ENCODE results near the gene PKHD1.
"Not testable (repeated sequence)": the region's sequence is repeated elsewhere in the genome, so short reads cannot be mapped to it uniquely, and the experiment has no call there.

The PKHD1 gene

GRCh38 chr6:51913265-51913664 lies 174.1 kb downstream of the PKHD1 start:
- no peak for DNase-seq

GRCh38 chr6:51910851-51911250 lies 176.6 kb downstream of the PKHD1 start:
- DNase-seq = no peak

GRCh38 chr6:51908243-51908642 lies 179.2 kb downstream of the PKHD1 start:
- DNase-seq = no peak

- DNase-seq = no peak
These were observed 185.3 kb downstream of the PKHD1 start for GRCh38 chr6:51901766-51902764.

GRCh38 chr6:51893366-51893765 lies 194.0 kb downstream of the PKHD1 start:
- no peak for DNase-seq

DNA sequence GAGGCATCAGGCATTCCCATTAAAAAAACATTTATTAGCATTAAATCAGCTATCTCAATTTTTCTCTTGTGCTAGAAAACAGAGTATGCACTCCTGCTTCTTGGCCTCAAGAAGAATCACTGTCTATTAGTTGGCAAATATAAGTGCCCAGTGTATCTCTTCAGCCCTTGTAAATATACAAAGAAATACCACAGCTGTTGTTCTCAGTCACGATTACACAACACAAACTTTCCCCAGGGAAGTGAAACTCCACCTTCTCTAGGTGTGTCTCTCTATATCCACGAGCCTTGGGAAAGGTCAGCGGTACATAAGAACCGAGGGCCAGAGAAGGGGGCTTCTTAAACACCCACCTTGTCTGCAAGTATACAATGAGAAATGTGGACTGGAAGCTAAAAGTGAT lies 194.7 kb downstream of the PKHD1 start:
- no peak for DNase-seq

GRCh38 chr6:51892339-51892738 lies 195.1 kb downstream of the PKHD1 start:
- no peak for DNase-seq

GRCh38 chr6:51891784-51892183 lies 195.6 kb downstream of the PKHD1 start:
- DNase-seq = no peak

- DNase-seq = no peak
These were observed 199.6 kb downstream of the PKHD1 start for GRCh38 chr6:51887859-51888258.

GRCh38 chr6:51885957-51886356 lies 201.5 kb downstream of the PKHD1 start:
- no peak for DNase-seq

- no peak for DNase-seq
These were observed 218.6 kb downstream of the PKHD1 start for GRCh38 chr6:51868591-51869355.

GRCh38 chr6:51866867-51867266 lies 220.5 kb downstream of the PKHD1 start:
- DNase-seq = no peak

GRCh38 chr6:51865996-51866395 lies 221.4 kb downstream of the PKHD1 start:
- DNase-seq = no peak

GRCh38 chr6:51865176-51865575 lies 222.2 kb downstream of the PKHD1 start:
- no peak for DNase-seq

DNA sequence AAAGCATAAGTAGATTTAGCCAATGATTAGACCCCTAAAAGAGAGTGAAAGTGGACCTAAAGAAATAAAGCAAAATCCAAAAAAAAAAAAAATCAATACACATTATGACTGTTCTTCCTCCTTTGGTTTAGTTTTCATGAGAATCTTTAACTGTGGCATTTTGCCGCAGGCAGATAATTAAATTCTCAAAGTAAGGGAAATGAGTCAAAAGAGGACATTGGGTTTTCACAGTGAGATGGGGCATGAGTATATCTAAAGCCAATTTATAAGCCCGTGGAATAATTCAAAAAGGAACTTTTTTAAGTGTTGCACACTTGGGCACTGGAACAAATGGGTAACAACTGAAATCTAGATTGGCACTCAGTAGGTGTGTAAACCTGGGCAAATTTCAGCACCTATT lies 230.3 kb downstream of the PKHD1 start:
- DNase-seq = no peak

- DNase-seq = no peak
These were observed 230.9 kb downstream of the PKHD1 start for GRCh38 chr6:51856508-51856907.

GRCh38 chr6:51855310-51856082 lies 231.9 kb downstream of the PKHD1 start:
- DNase-seq = peak; percentile 7

GRCh38 chr6:51854876-51855275 lies 232.5 kb downstream of the PKHD1 start:
- DNase-seq = no peak

- DNase-seq = no peak
These were observed 233.1 kb downstream of the PKHD1 start for GRCh38 chr6:51854347-51854746.

- DNase-seq = not testable (repeated sequence)
These were observed 234.3 kb downstream of the PKHD1 start for GRCh38 chr6:51853109-51853508.

- no peak for DNase-seq
These were observed 240.9 kb downstream of the PKHD1 start for GRCh38 chr6:51846531-51846930.

DNA sequence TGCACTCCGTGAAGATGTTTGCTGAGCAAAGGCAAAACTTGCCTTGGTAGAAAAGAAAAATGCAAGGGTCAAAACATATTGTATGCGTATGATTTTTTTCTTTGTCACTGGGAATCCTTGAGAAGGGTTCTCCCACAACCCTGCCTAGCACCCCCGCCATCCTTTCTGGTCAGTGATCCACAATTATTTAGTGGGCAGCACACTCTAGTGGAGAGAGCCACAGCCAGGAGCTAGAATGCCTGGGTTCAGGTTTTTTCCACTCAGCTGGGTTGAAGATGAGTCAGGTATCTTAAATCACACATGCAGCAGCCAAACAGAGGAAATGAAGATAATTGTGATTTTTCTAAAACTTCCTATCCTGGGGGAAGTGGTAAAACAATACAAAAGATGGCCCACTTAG lies 243.1 kb downstream of the PKHD1 start:
- DNase-seq = no peak

DNA sequence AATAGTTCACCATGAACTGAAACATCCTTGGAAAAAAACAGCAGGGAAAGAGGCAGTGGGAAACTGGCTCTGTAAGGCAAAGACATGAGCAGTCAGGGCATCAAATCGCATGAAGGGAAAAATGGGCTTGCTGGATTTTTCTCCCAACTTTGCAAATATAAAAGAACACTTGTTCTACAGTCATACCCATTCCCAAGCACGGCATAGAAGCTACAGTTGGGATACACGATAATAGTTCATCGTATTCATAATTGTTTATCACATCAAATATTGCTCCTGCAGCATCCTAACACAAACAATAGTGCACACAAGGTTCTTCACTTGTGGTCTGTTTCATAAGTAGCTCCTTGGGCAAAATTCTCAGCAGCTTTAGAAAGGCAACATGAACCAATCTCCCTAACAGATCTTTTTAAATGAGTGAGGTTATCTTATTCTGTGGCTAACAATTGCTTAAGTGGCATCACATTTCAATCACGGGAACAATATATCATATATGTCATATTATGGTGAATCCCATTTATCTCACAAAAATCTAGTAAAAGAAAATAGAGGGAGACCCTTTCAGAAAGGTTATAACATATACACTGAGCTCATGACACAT lies 243.9 kb downstream of the PKHD1 start:
- DNase-seq = no peak
